DND-41 (cell line): Measurements from ENCODE around the gene SCUBE2.

ENCODE experiments used
- ATAC-seq: fragments of 200-7000 bp; cut with Tn5 transposase; 3 replicates; pipeline ENCODE4 v1.9.1; 2021; ENCODE audit warnings: low read depth; ENCODE audit not compliant: insufficient read depth
- DNase-seq: peaks from one replicate; pipeline ENCODE4 v3.0.0-alpha.2; 2020
- H2AFZ ChIP-seq: 2 replicates; pipeline ENCODE4 v1.6.0; 2012; ENCODE audit warnings: low read depth, low read length
- H3K27ac ChIP-seq: 2 replicates; pipeline ENCODE4 v1.5.1; 2012; ENCODE audit warnings: low read length, inconsistent platforms
- H3K27me3 ChIP-seq: fragments of 200-600 bp; sonication (generic); 2 replicates; pipeline ENCODE4 v1.6.0; 2012; ENCODE audit warnings: low read length, mild to moderate bottlenecking, inconsistent platforms; ENCODE audit not compliant: insufficient read depth, poor library complexity
- H3K36me3 ChIP-seq: 2 replicates; pipeline ENCODE4 v1.5.1; 2012; ENCODE audit warnings: low read length, inconsistent platforms; ENCODE audit not compliant: insufficient read depth
- H3K4me1 ChIP-seq: 2 replicates; pipeline ENCODE4 v1.5.1; 2012; ENCODE audit warnings: mild to moderate bottlenecking, low read length; ENCODE audit not compliant: insufficient read depth
- H3K4me2 ChIP-seq: 2 replicates; pipeline ENCODE4 v1.6.0; 2012; ENCODE audit warnings: mild to moderate bottlenecking, moderate library complexity, low read length, inconsistent platforms; ENCODE audit not compliant: insufficient read depth
- H3K4me3 ChIP-seq, 2 experiments: fragments of 200-600 bp in 1 of 2; shearing (Covaris generic) in 1 of 2; 2 replicates each; pipeline ENCODE4 v1.5.1; 2012 to 2016; ENCODE audit warnings: inconsistent platforms in 2 of 2, low read length in 2 of 2, mild to moderate bottlenecking in 2 of 2, low read depth in 1 of 2, moderate library complexity in 1 of 2
- H3K79me2 ChIP-seq: 2 replicates; pipeline ENCODE4 v1.6.0; 2012; ENCODE audit warnings: low read length, inconsistent platforms; ENCODE audit not compliant: insufficient read depth
- H3K9ac ChIP-seq: 2 replicates; pipeline ENCODE4 v1.6.0; 2012; ENCODE audit warnings: low read depth, mild to moderate bottlenecking, inconsistent platforms, low read length, moderate library complexity
- H3K9me3 ChIP-seq: 2 replicates; pipeline ENCODE4 v1.5.1; 2012; ENCODE audit warnings: low read length, moderate library complexity, mild to moderate bottlenecking, inconsistent platforms; ENCODE audit not compliant: insufficient read depth, severe bottlenecking
- H4K20me1 ChIP-seq: 2 replicates; pipeline ENCODE4 v1.6.0; 2012; ENCODE audit warnings: low read length; ENCODE audit not compliant: insufficient read depth
- CTCF ChIP-seq: IDR thresholded peaks from 2 replicates; pipeline ENCODE4 v1.5.1; 2012; ENCODE audit warnings: borderline replicate concordance, low read length, moderate library complexity, mild to moderate bottlenecking; ENCODE audit not compliant: poor library complexity, severe bottlenecking; ENCODE audit errors: extremely low read depth
- EZH2 ChIP-seq: IDR thresholded peaks from 3 replicates; pipeline ENCODE4 v1.6.1; 2012; ENCODE audit warnings: borderline replicate concordance, low read depth, mild to moderate bottlenecking, moderate library complexity, low read length, inconsistent platforms; ENCODE audit not compliant: severe bottlenecking

Gene SCUBE2

GRCh38 chr11:9060700-9061111 lies 30.7 kb downstream of the SCUBE2 start:
- no peak overlapping the region for H2AFZ ChIP-seq
- H3K9ac ChIP-seq: no peak overlapping the region
- H3K36me3 ChIP-seq: no peaks in the 10 kb centered on the region
- DNase-seq: no peak
- H4K20me1 ChIP-seq: no peaks in the 10 kb centered on the region
- H3K4me1 ChIP-seq: no peaks in the 10 kb centered on the region
- no peak overlapping the region for H3K27ac ChIP-seq
- H3K4me2 ChIP-seq: no peak overlapping the region
- H3K79me2 ChIP-seq: no peaks in the 10 kb centered on the region
- ATAC-seq: 0 out of 3 replicates have a peak, but pooled peaks have one; percentile 31
- TF ChIP-seq EZH2 (no peak), CTCF (peak; percentile 48)
- H3K27me3 ChIP-seq: peaks cover 6% of the 10 kb centered on the region
- no peaks in the 10 kb centered on the region for H3K9me3 ChIP-seq
- no peak overlapping the region for H3K4me3 ChIP-seq

- Histone ChIP-seq H3K79me2 (no peaks in the 10 kb centered on the region), H2AFZ (no peak overlapping the region), H3K36me3 (no peaks in the 10 kb centered on the region), H3K4me2 (no peak overlapping the region), H3K9ac (no peak overlapping the region), H3K4me3 (no peak overlapping the region), H3K27me3 (peaks cover 8% of the 10 kb centered on the region), H3K4me1 (no peaks in the 10 kb centered on the region), H4K20me1 (no peaks in the 10 kb centered on the region), H3K9me3 (no peaks in the 10 kb centered on the region), H3K27ac (no peak overlapping the region)
- DNase-seq: no peak
- ATAC-seq: no peak
- TF ChIP-seq CTCF: no peak
Observed at GRCh38 chr11:9059406-9059805, 32.0 kb downstream of the SCUBE2 start.

DNA sequence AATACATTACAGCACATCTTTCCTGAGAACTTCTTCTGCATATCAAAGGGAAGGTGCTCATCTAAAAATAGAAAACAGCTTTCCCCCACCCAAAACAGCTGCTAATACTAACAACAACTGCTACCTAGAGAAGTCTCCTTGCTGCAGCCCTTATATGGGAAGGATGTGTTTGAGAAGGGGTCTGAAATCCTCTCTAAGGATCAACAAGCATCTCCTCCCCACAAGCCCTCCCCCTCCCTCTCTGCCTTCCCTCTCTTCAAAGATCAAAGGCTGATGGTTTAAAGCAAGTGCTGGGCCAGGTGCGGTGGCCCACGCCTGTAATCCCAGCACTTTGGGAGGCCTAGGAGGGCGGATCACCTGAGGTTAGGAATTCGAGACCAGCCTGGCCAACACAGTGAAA lies 33.5 kb downstream of the SCUBE2 start:
- Histone ChIP-seq H4K20me1 (no peaks in the 10 kb centered on the region), H2AFZ (no peak overlapping the region), H3K27me3 (peaks cover 5% of the 10 kb centered on the region), H3K36me3 (no peaks in the 10 kb centered on the region), H3K9ac (no peak overlapping the region), H3K79me2 (no peaks in the 10 kb centered on the region), H3K4me3 (no peak overlapping the region), H3K4me1 (no peaks in the 10 kb centered on the region), H3K27ac (no peak overlapping the region), H3K4me2 (no peak overlapping the region), H3K9me3 (no peaks in the 10 kb centered on the region)
- ATAC-seq: peak; percentile 55; the same call in 1 of the 3 replicates
- DNase-seq: peak; percentile 29
- TF ChIP-seq CTCF (no peak), EZH2 (no peak)

DNA sequence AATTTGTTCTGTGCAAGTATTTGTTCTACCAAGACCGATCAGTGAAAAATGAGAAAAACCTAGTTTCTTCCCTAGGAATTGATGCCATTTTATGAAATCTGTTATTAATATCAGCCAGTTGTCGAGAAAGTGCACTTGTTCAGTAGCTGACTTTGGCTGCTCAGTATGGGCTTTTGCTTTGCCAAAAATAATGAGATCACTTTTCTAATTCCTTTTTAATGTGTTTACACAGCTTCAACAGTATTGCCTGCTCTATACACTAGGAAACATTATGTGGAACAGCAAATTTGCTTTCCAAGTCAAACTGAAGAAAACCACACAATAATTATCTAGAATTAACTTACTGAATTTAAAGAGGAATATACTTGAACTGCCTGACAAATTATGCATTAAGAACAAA lies 34.4 kb downstream of the SCUBE2 start:
- Histone ChIP-seq H3K27me3 (peaks cover 5% of the 10 kb centered on the region), H2AFZ (no peak overlapping the region), H3K36me3 (no peaks in the 10 kb centered on the region), H3K4me3 (no peak overlapping the region), H4K20me1 (no peaks in the 10 kb centered on the region), H3K9ac (no peak overlapping the region), H3K4me1 (no peaks in the 10 kb centered on the region), H3K4me2 (no peak overlapping the region), H3K9me3 (no peaks in the 10 kb centered on the region), H3K79me2 (no peaks in the 10 kb centered on the region), H3K27ac (no peak overlapping the region)
- TF ChIP-seq EZH2: no peak
- no peak for TF ChIP-seq CTCF
- ATAC-seq (no peak), DNase-seq (no peak)
